Measurements from ENCODE around the gene HLF. TPM values are rescaled to one million over a fixed set of nuclear protein-coding genes. Genes with fewer than 3 reads are reported as not detected.

The HLF gene
- total RNA-seq, 1 experiment from 2014 or later = 1.5 TPM

- Histone ChIP-seq H3K4me1 (ENCODE audit: control insufficient read depth in 1 of 2, insufficient read depth in 2 of 2, low read length in 2 of 2) (peaks cover 0 to 16% of the 10 kb centered on the region in 2 experiments; a peak in 2 of 4 replicates), H3K4me3 (replicated peaks in 1 of 2; ENCODE audit: low read depth in 1 of 2, low read length in 2 of 2) (no peak overlapping the region), H3K9me2 (ENCODE audit: insufficient read depth) (no peaks in the 10 kb centered on the region), H3K79me2 (ENCODE audit: insufficient read depth, low read length) (no peaks in the 10 kb centered on the region), H3K9ac (ENCODE audit: low read length) (no peak overlapping the region), H3K27me3 (ENCODE audit: insufficient read depth, low read length) (no peaks in the 10 kb centered on the region), H3K4me2 (ENCODE audit: low read length) (no peak overlapping the region), H4K20me1 (ENCODE audit: insufficient read depth) (no peaks in the 10 kb centered on the region), H3K27ac (ENCODE audit: low read depth, low read length) (no peak overlapping the region), H2AFZ (ENCODE audit: low read depth, low read length, poor library complexity, severe bottlenecking) (no peak overlapping the region), H3K9me3 (ENCODE audit: control insufficient read depth in 1 of 2, insufficient read depth in 1 of 2, low read depth in 1 of 2, low read length in 2 of 2) (no peaks in the 10 kb centered on the region), H3K36me3 (ENCODE audit: control insufficient read depth in 1 of 2, insufficient read depth in 2 of 2, low read length in 2 of 2) (no peaks in the 10 kb centered on the region)
- intact Hi-C loops (cut with micrococcal nuclease) = no loop called here
- ChIA-PET RAD21 (ENCODE audit: low non-redundant PET in 1 of 2, low total read pairs in 2 of 2, uncharacterized antibody in 2 of 2, unreplicated experiment in 2 of 2) (no interaction called here), CTCF (no interaction called here), POLR2A (no interaction called here)
- DNase-seq (ENCODE audit: low read depth, low spot score) (no peak), ATAC-seq (no peak)
- no peak for TF ChIP-seq CBX3 (IDR thresholded peaks at IDR 0.05; ENCODE audit: low read depth)
- TF ChIP-seq MAX (IDR thresholded peaks at IDR 0.05) = peak; percentile 34; the same call in 1 of the 2 replicates
- no peak for TF ChIP-seq POLR2AphosphoS5 (IDR thresholded peaks at IDR 0.05; ENCODE audit: low read depth, low read length)
- BruUV-seq (replicated peaks) = no TSS peak
Observed at GRCh38 chr17:55273579-55274354, 9.0 kb downstream of the HLF start.

- no peaks in the 10 kb centered on the region for H3K27me3 ChIP-seq (ENCODE audit: insufficient read depth, low read length)
- H3K36me3 ChIP-seq (ENCODE audit: control insufficient read depth in 1 of 2, insufficient read depth in 2 of 2, low read length in 2 of 2) = no peaks in the 10 kb centered on the region
- no peak overlapping the region for H2AFZ ChIP-seq (ENCODE audit: low read depth, low read length, poor library complexity, severe bottlenecking)
- H4K20me1 ChIP-seq (ENCODE audit: insufficient read depth) = no peaks in the 10 kb centered on the region
- ChIA-PET RAD21 (ENCODE audit: low non-redundant PET in 1 of 2, low total read pairs in 2 of 2, uncharacterized antibody in 2 of 2, unreplicated experiment in 2 of 2) (no interaction called here), POLR2A (no interaction called here), CTCF (no interaction called here)
- H3K4me3 ChIP-seq (replicated peaks in 1 of 2; ENCODE audit: low read depth in 1 of 2, low read length in 2 of 2) = no peak overlapping the region
- no TSS peak for BruUV-seq (replicated peaks)
- no peak overlapping the region for H3K27ac ChIP-seq (ENCODE audit: low read depth, low read length)
- TF ChIP-seq, protein P1, sequence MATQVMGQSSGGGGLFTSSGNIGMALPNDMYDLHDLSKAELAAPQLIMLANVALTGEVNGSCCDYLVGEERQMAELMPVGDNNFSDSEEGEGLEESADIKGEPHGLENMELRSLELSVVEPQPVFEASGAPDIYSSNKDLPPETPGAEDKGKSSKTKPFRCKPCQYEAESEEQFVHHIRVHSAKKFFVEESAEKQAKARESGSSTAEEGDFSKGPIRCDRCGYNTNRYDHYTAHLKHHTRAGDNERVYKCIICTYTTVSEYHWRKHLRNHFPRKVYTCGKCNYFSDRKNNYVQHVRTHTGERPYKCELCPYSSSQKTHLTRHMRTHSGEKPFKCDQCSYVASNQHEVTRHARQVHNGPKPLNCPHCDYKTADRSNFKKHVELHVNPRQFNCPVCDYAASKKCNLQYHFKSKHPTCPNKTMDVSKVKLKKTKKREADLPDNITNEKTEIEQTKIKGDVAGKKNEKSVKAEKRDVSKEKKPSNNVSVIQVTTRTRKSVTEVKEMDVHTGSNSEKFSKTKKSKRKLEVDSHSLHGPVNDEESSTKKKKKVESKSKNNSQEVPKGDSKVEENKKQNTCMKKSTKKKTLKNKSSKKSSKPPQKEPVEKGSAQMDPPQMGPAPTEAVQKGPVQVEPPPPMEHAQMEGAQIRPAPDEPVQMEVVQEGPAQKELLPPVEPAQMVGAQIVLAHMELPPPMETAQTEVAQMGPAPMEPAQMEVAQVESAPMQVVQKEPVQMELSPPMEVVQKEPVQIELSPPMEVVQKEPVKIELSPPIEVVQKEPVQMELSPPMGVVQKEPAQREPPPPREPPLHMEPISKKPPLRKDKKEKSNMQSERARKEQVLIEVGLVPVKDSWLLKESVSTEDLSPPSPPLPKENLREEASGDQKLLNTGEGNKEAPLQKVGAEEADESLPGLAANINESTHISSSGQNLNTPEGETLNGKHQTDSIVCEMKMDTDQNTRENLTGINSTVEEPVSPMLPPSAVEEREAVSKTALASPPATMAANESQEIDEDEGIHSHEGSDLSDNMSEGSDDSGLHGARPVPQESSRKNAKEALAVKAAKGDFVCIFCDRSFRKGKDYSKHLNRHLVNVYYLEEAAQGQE (IDR thresholded peaks at IDR 0.05; ENCODE audit: low read depth) = no peak
- TF ChIP-seq SP1 (IDR thresholded peaks at IDR 0.05; ENCODE audit: low read depth) (no peak), MAX (IDR thresholded peaks at IDR 0.05) (no peak), POLR2A (IDR thresholded peaks at IDR 0.05; ENCODE audit: borderline replicate concordance, extremely low read depth, insufficient read depth, insufficient read length) (no peak), YY1 (IDR thresholded peaks at IDR 0.05; ENCODE audit: extremely low read depth, insufficient replicate concordance, low read depth, low read length) (no peak), ZNF274 (IDR thresholded peaks at IDR 0.05; ENCODE audit: low read depth, low read length) (no peak)
- no peaks in the 10 kb centered on the region for H3K9me3 ChIP-seq (ENCODE audit: control insufficient read depth in 1 of 2, insufficient read depth in 1 of 2, low read depth in 1 of 2, low read length in 2 of 2)
- peaks cover 0 to 16% of the 10 kb centered on the region in 2 experiments; a peak in 2 of 4 replicates for H3K4me1 ChIP-seq (ENCODE audit: control insufficient read depth in 1 of 2, insufficient read depth in 2 of 2, low read length in 2 of 2)
- no peaks in the 10 kb centered on the region for H3K9me2 ChIP-seq (ENCODE audit: insufficient read depth)
- intact Hi-C loops (cut with micrococcal nuclease) = no loop called here
- DNase-seq (ENCODE audit: low read depth, low spot score) = no peak
- H3K4me2 ChIP-seq (ENCODE audit: low read length) = no peak overlapping the region
- no peak overlapping the region for H3K9ac ChIP-seq (ENCODE audit: low read length)
- no peaks in the 10 kb centered on the region for H3K79me2 ChIP-seq (ENCODE audit: insufficient read depth, low read length)
- ATAC-seq = no peak
Observed at GRCh38 chr17:55274355-55275255, 9.8 kb downstream of the HLF start.

All from HCT116 (cell line).